Measurements from ENCODE around the gene UCN2. TPM values are rescaled to one million over a fixed set of nuclear protein-coding genes. Genes with fewer than 3 reads are reported as not detected.

Gene UCN2
- total RNA-seq, 1 donor from 2014 or later = not detected

DNA sequence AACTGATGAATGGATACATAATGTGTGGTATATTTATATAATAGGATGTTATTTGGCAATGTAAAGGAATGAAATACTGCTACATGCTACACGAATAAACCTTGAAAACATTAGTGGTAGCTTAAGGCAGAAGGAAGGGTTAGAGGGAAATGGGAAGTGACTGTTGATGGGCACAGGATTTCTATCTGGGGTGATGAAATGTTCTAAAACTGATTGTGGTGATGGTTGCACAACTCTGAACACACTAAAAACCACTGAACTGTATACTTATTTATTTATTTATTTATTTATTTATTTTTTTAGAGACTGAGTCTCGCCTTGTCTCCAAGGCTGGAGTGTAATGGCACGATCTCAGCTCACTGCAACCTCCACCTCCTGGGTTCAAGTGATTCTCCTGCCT, 34.8 kb downstream of the UCN2 start:
- Histone ChIP-seq H3K4me3 (ENCODE audit: low read length in 3 of 3) (no peak overlapping the region), H3K27ac (ENCODE audit: low read depth, low read length) (no peak overlapping the region), H3K9ac (ENCODE audit: low read depth in 1 of 3, low read length in 3 of 3) (no peak overlapping the region), H3K27me3 (ENCODE audit: control insufficient read depth in 3 of 3, insufficient read depth in 3 of 3, low read length in 3 of 3) (no peaks in the 10 kb centered on the region), H3K9me3 (ENCODE audit: control insufficient read depth in 3 of 3, low read length in 3 of 3) (no peaks in the 10 kb centered on the region), H3K36me3 (ENCODE audit: control insufficient read depth in 3 of 3, insufficient read depth in 3 of 3, low read length in 3 of 3) (peaks cover 0 to 10% (median 2%) of the 10 kb centered on the region in 3 donors), H3K4me1 (ENCODE audit: control insufficient read depth in 3 of 3, insufficient read depth in 3 of 3, low read length in 3 of 3) (no peaks in the 10 kb centered on the region)

DNA sequence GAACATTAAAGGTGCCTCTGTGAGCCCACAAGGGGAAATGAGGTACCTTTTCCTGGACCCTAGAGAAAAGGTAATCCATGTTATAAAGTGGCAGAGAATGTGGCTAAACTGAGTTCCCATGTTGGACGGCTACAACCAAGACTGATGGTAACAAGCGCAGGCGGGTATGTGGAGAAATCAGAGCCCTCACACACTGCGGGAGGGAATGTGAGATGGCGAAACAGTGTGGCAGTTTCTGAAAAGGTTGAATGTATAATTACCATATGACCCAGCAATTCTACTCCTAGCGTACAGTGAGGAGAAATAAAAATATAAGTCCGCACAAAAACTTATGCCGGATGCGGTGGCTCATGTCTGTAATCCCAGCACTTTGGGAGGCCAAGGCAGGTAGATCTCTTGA, 35.5 kb downstream of the UCN2 start:
- Histone ChIP-seq H3K4me3 (ENCODE audit: low read length in 3 of 3) (no peak overlapping the region), H3K36me3 (ENCODE audit: control insufficient read depth in 3 of 3, insufficient read depth in 3 of 3, low read length in 3 of 3) (peaks cover 0 to 6% (median 2%) of the 10 kb centered on the region in 3 donors), H3K27ac (ENCODE audit: low read depth, low read length) (no peak overlapping the region), H3K9ac (ENCODE audit: low read depth in 1 of 3, low read length in 3 of 3) (no peak overlapping the region), H3K27me3 (ENCODE audit: control insufficient read depth in 3 of 3, insufficient read depth in 3 of 3, low read length in 3 of 3) (no peaks in the 10 kb centered on the region), H3K4me1 (ENCODE audit: control insufficient read depth in 3 of 3, insufficient read depth in 3 of 3, low read length in 3 of 3) (no peaks in the 10 kb centered on the region), H3K9me3 (ENCODE audit: control insufficient read depth in 3 of 3, low read length in 3 of 3) (no peaks in the 10 kb centered on the region)

DNA sequence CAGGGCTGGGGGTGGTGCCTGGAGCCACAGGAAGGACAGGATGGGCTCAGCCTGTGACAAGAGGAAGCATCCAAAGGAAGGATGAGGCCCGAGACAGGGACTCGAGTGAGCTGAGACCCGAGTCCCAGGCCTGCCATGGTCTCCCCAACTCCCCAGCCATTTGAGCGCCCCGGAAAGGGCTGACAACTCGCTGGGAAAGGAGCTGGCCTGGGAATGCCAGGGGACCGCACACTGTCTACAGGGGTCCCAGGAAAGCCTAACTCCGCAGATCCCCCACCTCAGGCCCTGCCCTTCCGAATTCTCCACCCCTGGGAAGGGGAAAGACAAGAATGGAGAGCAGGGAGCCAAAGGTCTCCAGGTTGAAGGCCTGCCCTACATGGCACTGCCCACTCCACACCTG, 38.6 kb downstream of the UCN2 start:
- Histone ChIP-seq H3K9ac (ENCODE audit: low read depth in 1 of 3, low read length in 3 of 3) (no peak overlapping the region), H3K27ac (ENCODE audit: low read depth, low read length) (no peak overlapping the region), H3K9me3 (ENCODE audit: control insufficient read depth in 3 of 3, low read length in 3 of 3) (no peaks in the 10 kb centered on the region), H3K36me3 (ENCODE audit: control insufficient read depth in 3 of 3, insufficient read depth in 3 of 3, low read length in 3 of 3) (peaks cover 0 to 2% (median 0%) of the 10 kb centered on the region in 3 donors), H3K4me3 (ENCODE audit: low read length in 3 of 3) (no peak overlapping the region), H3K27me3 (ENCODE audit: control insufficient read depth in 3 of 3, insufficient read depth in 3 of 3, low read length in 3 of 3) (no peaks in the 10 kb centered on the region), H3K4me1 (ENCODE audit: control insufficient read depth in 3 of 3, insufficient read depth in 3 of 3, low read length in 3 of 3) (no peaks in the 10 kb centered on the region)

DNA sequence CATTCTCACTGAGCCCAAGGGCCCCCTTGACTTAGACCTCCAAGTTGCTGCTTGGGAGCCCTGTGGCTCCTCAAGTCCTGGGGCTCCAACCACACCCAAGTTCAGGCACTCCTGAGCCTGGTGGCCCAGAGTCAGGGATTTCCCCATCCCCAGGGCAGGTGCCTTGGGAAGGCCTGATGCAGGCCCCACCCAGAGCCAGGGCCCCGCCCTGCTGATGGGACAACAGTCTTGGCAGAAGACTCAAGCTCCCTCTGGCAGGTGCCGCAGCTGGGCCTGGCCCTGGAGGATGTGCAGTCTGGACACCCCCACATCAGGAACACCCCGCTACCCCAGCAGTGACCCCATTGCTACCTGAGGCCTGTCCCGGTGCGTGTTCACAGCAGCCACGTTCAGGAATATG, 41.9 kb downstream of the UCN2 start:
- no peaks in the 10 kb centered on the region for H3K27me3 ChIP-seq (ENCODE audit: control insufficient read depth in 3 of 3, insufficient read depth in 3 of 3, low read length in 3 of 3)
- no peak overlapping the region for H3K9ac ChIP-seq (ENCODE audit: low read depth in 1 of 3, low read length in 3 of 3)
- no peaks in the 10 kb centered on the region for H3K36me3 ChIP-seq (ENCODE audit: control insufficient read depth in 3 of 3, insufficient read depth in 3 of 3, low read length in 3 of 3)

DNA sequence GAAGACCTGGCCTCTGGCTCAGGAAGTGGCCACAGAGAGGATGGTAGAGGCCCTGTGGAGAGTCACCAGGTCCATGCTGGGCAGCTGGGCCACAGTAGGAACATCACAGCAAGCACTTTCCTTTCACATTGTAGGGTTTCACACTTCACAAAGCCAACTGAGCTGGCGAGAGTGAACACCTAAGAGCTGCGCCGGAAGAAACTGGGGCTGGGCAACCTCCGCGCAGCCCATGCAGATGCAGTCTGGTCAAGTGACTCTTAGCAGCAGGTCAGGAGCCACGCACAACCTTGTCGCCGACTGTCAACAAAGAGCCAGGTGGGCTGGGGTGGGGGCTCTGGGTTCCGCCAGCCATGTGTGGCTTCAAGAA, 44.3 kb downstream of the UCN2 start:
- no peaks in the 10 kb centered on the region for H3K27me3 ChIP-seq (ENCODE audit: control insufficient read depth in 3 of 3, insufficient read depth in 3 of 3, low read length in 3 of 3)
- no peak overlapping the region for H3K4me3 ChIP-seq (ENCODE audit: low read length in 3 of 3)
- no peaks in the 10 kb centered on the region for H3K36me3 ChIP-seq (ENCODE audit: control insufficient read depth in 3 of 3, insufficient read depth in 3 of 3, low read length in 3 of 3)
- H3K9ac ChIP-seq (ENCODE audit: low read depth in 1 of 3, low read length in 3 of 3) = no peak overlapping the region
- H3K9me3 ChIP-seq (ENCODE audit: control insufficient read depth in 3 of 3, low read length in 3 of 3) = no peaks in the 10 kb centered on the region
- H3K4me1 ChIP-seq (ENCODE audit: control insufficient read depth in 3 of 3, insufficient read depth in 3 of 3, low read length in 3 of 3) = no peaks in the 10 kb centered on the region
- no peak overlapping the region for H3K27ac ChIP-seq (ENCODE audit: low read depth, low read length)

More for the DNA sequence above, 41.9 kb downstream of the UCN2 start:
- H3K27ac ChIP-seq (ENCODE audit: low read depth, low read length) = no peak overlapping the region
- no peaks in the 10 kb centered on the region for H3K9me3 ChIP-seq (ENCODE audit: control insufficient read depth in 3 of 3, low read length in 3 of 3)
- H3K4me1 ChIP-seq (ENCODE audit: control insufficient read depth in 3 of 3, insufficient read depth in 3 of 3, low read length in 3 of 3) = no peaks in the 10 kb centered on the region
- no peak overlapping the region for H3K4me3 ChIP-seq (ENCODE audit: low read length in 3 of 3)

DNA sequence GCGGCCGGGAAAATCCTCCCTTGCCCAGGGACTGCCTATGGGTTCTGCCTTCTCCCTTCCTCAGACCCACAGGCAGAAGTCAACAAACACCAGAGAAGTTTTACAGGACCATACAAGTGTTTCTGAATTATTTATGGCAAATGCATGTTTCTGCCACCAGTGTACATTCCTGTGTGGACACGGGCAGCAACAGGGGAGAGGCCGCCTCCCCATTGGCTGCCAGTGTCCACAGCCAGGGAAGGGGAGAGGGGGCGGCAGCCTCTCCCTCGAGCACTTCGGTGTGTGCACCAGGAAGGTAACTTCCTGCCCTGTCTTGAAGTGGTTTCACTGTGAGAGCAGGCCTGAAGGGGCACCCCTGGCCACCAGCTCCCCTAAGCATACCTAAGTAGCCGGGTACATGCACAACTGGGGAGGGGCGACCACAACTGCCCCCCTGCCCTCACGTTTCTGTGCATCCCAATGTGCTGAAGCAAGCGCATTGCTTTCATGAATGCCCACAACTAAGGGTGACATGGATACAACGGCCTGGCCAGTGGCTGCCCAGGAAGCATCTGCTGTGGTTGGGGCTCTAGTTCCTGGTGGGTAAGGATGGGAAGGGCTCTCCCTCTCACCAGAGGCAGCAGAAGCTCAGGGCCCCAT, 44.8 kb downstream of the UCN2 start:
- no peaks in the 10 kb centered on the region for H3K36me3 ChIP-seq (ENCODE audit: control insufficient read depth in 3 of 3, insufficient read depth in 3 of 3, low read length in 3 of 3)
- no peak overlapping the region for H3K9ac ChIP-seq (ENCODE audit: low read depth in 1 of 3, low read length in 3 of 3)
- H3K27ac ChIP-seq (ENCODE audit: low read depth, low read length) = no peak overlapping the region
- H3K9me3 ChIP-seq (ENCODE audit: control insufficient read depth in 3 of 3, low read length in 3 of 3) = no peaks in the 10 kb centered on the region
- no peak overlapping the region for H3K4me3 ChIP-seq (ENCODE audit: low read length in 3 of 3)
- no peaks in the 10 kb centered on the region for H3K4me1 ChIP-seq (ENCODE audit: control insufficient read depth in 3 of 3, insufficient read depth in 3 of 3, low read length in 3 of 3)
- H3K27me3 ChIP-seq (ENCODE audit: control insufficient read depth in 3 of 3, insufficient read depth in 3 of 3, low read length in 3 of 3) = no peaks in the 10 kb centered on the region

DNA sequence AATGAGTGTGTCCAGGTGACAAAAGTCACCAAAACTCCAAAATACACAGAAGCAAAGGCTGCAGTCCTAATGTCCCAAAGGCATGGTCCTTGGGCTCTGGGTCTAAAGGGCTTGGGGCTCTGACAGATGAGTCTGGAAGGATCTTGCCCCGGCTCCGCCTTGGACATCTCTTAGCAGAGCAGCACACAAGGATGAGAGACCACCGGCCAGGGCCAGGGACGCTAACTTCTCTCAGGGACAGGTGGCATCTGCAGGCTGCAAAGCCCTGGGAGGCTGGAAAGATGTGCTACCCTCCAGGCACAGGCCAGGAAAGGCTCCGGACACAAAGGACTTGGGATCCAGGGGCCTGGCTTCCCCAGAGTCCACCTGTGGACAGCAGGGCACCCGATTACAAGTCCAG, 45.5 kb downstream of the UCN2 start:
- Histone ChIP-seq H3K27ac (ENCODE audit: low read depth, low read length) (no peak overlapping the region), H3K9me3 (ENCODE audit: control insufficient read depth in 3 of 3, low read length in 3 of 3) (no peaks in the 10 kb centered on the region), H3K36me3 (ENCODE audit: control insufficient read depth in 3 of 3, insufficient read depth in 3 of 3, low read length in 3 of 3) (no peaks in the 10 kb centered on the region), H3K4me3 (ENCODE audit: low read length in 3 of 3) (no peak overlapping the region), H3K9ac (ENCODE audit: low read depth in 1 of 3, low read length in 3 of 3) (no peak overlapping the region), H3K4me1 (ENCODE audit: control insufficient read depth in 3 of 3, insufficient read depth in 3 of 3, low read length in 3 of 3) (no peaks in the 10 kb centered on the region), H3K27me3 (ENCODE audit: control insufficient read depth in 3 of 3, insufficient read depth in 3 of 3, low read length in 3 of 3) (no peaks in the 10 kb centered on the region)

DNA sequence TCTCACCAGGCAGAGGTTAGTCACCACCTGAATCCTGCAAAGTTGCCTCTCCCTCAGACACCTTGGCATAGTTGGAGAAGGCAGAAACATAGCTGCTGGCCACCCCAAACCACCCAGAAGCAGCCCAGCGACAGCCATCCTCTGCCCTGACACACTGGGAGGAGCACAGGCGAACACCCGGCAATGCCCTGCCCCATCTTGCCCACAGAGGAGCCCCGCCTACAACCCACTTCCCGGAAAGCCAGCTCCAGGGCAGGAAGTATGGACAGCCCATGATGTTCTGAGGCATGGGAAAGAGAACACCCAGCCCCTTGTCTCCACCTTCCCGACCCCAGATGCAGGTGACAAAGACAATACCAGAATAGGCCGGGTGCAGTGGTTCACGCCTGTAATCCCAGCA, 47.0 kb downstream of the UCN2 start:
- H3K36me3 ChIP-seq (ENCODE audit: control insufficient read depth in 3 of 3, insufficient read depth in 3 of 3, low read length in 3 of 3) = no peaks in the 10 kb centered on the region
- no peaks in the 10 kb centered on the region for H3K9me3 ChIP-seq (ENCODE audit: control insufficient read depth in 3 of 3, low read length in 3 of 3)
- no peak overlapping the region for H3K4me3 ChIP-seq (ENCODE audit: low read length in 3 of 3)
- no peak overlapping the region for H3K9ac ChIP-seq (ENCODE audit: low read depth in 1 of 3, low read length in 3 of 3)
- H3K27ac ChIP-seq (ENCODE audit: low read depth, low read length) = no peak overlapping the region
- H3K27me3 ChIP-seq (ENCODE audit: control insufficient read depth in 3 of 3, insufficient read depth in 3 of 3, low read length in 3 of 3) = no peaks in the 10 kb centered on the region
- no peaks in the 10 kb centered on the region for H3K4me1 ChIP-seq (ENCODE audit: control insufficient read depth in 3 of 3, insufficient read depth in 3 of 3, low read length in 3 of 3)

DNA sequence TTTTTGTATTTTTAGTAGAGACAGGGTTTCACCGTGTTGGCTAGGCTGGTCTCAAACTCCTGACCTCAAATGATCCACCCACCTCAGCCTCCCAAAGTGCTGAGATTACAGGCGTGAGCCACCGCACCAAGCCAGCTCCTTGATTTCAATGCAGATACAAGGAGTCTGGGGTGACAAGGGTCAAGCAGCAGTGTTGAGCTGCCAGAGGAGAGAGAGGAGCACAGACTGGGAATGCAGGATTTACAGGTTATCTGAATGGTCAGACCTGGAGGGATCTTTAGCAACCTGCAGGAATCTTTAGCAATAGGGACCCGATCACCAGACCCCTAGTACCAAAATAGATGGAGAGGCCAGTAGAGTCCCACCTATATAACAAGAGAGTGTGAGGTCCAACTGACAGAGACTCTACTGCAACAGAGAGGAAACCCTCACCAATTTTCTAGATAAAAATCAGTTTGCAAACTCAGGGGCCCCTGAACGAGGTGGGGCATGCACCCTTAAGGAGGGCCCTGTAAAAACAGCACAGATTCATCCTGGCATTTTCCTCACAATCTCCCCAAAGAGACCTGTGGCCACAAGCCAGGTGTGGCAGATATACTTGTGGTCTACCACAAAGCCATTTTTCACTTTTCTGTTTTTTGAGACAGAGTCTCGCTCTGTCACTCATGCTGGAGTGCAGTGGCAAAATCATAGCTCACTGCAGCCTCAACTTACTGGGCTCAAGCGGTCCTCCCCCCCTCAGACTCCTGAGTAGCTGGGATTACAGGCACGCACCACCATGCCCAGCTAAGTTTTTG, 49.0 kb downstream of the UCN2 start:
- Histone ChIP-seq H3K4me3 (ENCODE audit: low read length in 3 of 3) (no peak overlapping the region), H3K9me3 (ENCODE audit: control insufficient read depth in 3 of 3, low read length in 3 of 3) (no peaks in the 10 kb centered on the region), H3K36me3 (ENCODE audit: control insufficient read depth in 3 of 3, insufficient read depth in 3 of 3, low read length in 3 of 3) (no peaks in the 10 kb centered on the region), H3K27me3 (ENCODE audit: control insufficient read depth in 3 of 3, insufficient read depth in 3 of 3, low read length in 3 of 3) (no peaks in the 10 kb centered on the region), H3K9ac (ENCODE audit: low read depth in 1 of 3, low read length in 3 of 3) (no peak overlapping the region), H3K27ac (ENCODE audit: low read depth, low read length) (no peak overlapping the region), H3K4me1 (ENCODE audit: control insufficient read depth in 3 of 3, insufficient read depth in 3 of 3, low read length in 3 of 3) (no peaks in the 10 kb centered on the region)

All from skeletal muscle tissue (tissue), 4 donors.